ENCODE data around the gene SLC15A4.
"Not testable (repeated sequence)": the region's sequence is repeated elsewhere in the genome, so short reads cannot be mapped to it uniquely, and the experiment has no call there.

The SLC15A4 gene

DNA sequence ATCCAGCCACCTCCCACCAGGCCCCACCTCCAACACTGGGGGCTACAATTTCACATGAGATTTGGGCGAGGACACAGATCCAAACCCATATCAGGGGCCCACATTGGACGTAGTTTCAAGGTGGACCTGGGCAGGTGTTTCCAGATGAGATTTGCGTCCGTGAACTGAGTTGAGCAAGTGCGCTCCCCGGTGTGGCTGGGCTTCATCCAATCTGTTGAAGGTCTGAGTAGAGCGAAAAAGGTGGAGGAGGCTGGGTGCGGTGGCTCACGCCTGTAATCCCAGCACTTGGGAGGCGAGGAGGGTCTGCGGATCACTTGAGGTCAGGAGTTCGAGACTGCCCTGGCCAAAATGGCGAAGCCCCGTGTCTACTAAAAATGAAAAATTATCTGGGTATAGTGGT, 24.6 kb upstream of the SLC15A4 start:
- DNase-seq = no peak
- H3K9me3 ChIP-seq (ENCODE audit: severe bottlenecking) = no peaks in the 10 kb centered on the region
- H3K27ac ChIP-seq = no peak overlapping the region
- H3K4me3 ChIP-seq (ENCODE audit: low read depth, low read length) = no peak overlapping the region
- no peaks in the 10 kb centered on the region for H3K27me3 ChIP-seq (ENCODE audit: insufficient read depth, low read depth, severe bottlenecking)
- H3K36me3 ChIP-seq = no peaks in the 10 kb centered on the region
- no peak for TF ChIP-seq CTCF (IDR thresholded peaks at IDR 0.05; ENCODE audit: low read depth, low read length)

DNA sequence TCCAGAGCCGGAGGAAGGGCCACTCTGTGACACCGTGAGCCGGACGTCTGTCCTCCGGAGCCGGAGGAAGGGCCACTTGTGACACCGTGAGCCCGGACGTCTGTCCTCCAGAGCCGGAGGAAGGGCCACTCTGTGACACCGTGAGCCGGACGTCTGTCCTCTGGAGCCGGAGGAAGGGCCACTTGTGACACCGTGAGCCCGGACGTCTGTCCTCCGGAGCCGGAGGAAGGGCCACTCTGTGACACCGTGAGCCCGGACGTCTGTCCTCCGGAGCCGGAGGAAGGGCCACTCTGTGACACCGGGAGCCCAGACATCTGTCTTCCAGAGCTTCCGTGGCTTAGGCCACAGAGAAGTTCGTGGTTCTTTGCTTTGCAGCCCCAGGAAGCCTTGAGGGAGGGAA, 22.9 kb upstream of the SLC15A4 start:
- not testable (repeated sequence) for H3K4me3 ChIP-seq (ENCODE audit: low read depth, low read length); H3K27me3 ChIP-seq (ENCODE audit: insufficient read depth, low read depth, severe bottlenecking); H3K36me3 ChIP-seq; DNase-seq; H3K9me3 ChIP-seq (ENCODE audit: severe bottlenecking); H3K27ac ChIP-seq

GRCh38 chr12:128844031-128844635, 20.4 kb upstream of the SLC15A4 start:
- Histone ChIP-seq H3K9me3 (ENCODE audit: severe bottlenecking) (no peaks in the 10 kb centered on the region), H3K27ac (no peak overlapping the region), H3K27me3 (ENCODE audit: insufficient read depth, low read depth, severe bottlenecking) (no peaks in the 10 kb centered on the region), H3K36me3 (no peaks in the 10 kb centered on the region), H3K4me3 (ENCODE audit: low read depth, low read length) (no peak overlapping the region)
- peak; percentile 67 for TF ChIP-seq CTCF (IDR thresholded peaks at IDR 0.05; ENCODE audit: low read depth, low read length)
- peak; percentile 48 for DNase-seq

GRCh38 chr12:128843538-128843937, 19.8 kb upstream of the SLC15A4 start:
- Histone ChIP-seq H3K4me3 (ENCODE audit: low read depth, low read length) (no peak overlapping the region), H3K27ac (no peak overlapping the region), H3K36me3 (no peaks in the 10 kb centered on the region), H3K27me3 (ENCODE audit: insufficient read depth, low read depth, severe bottlenecking) (no peaks in the 10 kb centered on the region), H3K9me3 (ENCODE audit: severe bottlenecking) (no peaks in the 10 kb centered on the region)
- no peak for TF ChIP-seq CTCF (IDR thresholded peaks at IDR 0.05; ENCODE audit: low read depth, low read length)
- DNase-seq = no peak

- no peak for DNase-seq
- no peak overlapping the region for H3K4me3 ChIP-seq (ENCODE audit: low read depth, low read length)
- no peaks in the 10 kb centered on the region for H3K27me3 ChIP-seq (ENCODE audit: insufficient read depth, low read depth, severe bottlenecking)
- H3K9me3 ChIP-seq (ENCODE audit: severe bottlenecking) = no peaks in the 10 kb centered on the region
- TF ChIP-seq CTCF (IDR thresholded peaks at IDR 0.05; ENCODE audit: low read depth, low read length) = no peak
- no peak overlapping the region for H3K27ac ChIP-seq
- H3K36me3 ChIP-seq = no peaks in the 10 kb centered on the region
These were observed 18.8 kb upstream of the SLC15A4 start for GRCh38 chr12:128842579-128842978.

GRCh38 chr12:128840862-128841468, 17.2 kb upstream of the SLC15A4 start:
- Histone ChIP-seq H3K36me3 (no peaks in the 10 kb centered on the region), H3K27me3 (ENCODE audit: insufficient read depth, low read depth, severe bottlenecking) (no peaks in the 10 kb centered on the region), H3K4me3 (ENCODE audit: low read depth, low read length) (no peak overlapping the region), H3K9me3 (ENCODE audit: severe bottlenecking) (no peaks in the 10 kb centered on the region), H3K27ac (no peak overlapping the region)
- DNase-seq = no peak
- no peak for TF ChIP-seq CTCF (IDR thresholded peaks at IDR 0.05; ENCODE audit: low read depth, low read length)

- not testable (repeated sequence) for DNase-seq; H3K27ac ChIP-seq; H3K4me3 ChIP-seq (ENCODE audit: low read depth, low read length); H3K27me3 ChIP-seq (ENCODE audit: insufficient read depth, low read depth, severe bottlenecking); H3K9me3 ChIP-seq (ENCODE audit: severe bottlenecking); H3K36me3 ChIP-seq
These were observed 16.1 kb upstream of the SLC15A4 start for GRCh38 chr12:128839885-128840284.
